Endodermal cell (in vitro differentiated cells): ENCODE measurements around the gene STRA6. TPM values are rescaled to one million over a fixed set of nuclear protein-coding genes. Genes with fewer than 3 reads are reported as not detected.

Experiments used
- DNase-seq: peaks from one replicate; pipeline ENCODE4 v3.0.0-alpha.2; 2017
- H3K27ac ChIP-seq: 2 replicates; pipeline ENCODE4 v1.5.1; 2013; ENCODE audit warnings: mild to moderate bottlenecking, low read depth, low read length, moderate library complexity
- H3K27me3 ChIP-seq: 2 replicates; pipeline ENCODE4 v1.6.1; 2013; ENCODE audit warnings: mild to moderate bottlenecking, low read length, moderate library complexity; ENCODE audit not compliant: insufficient read depth, control insufficient read depth, poor library complexity, severe bottlenecking
- H3K36me3 ChIP-seq: 2 replicates; pipeline ENCODE4 v1.7.0; 2013; ENCODE audit warnings: mild to moderate bottlenecking, low read length, moderate library complexity; ENCODE audit not compliant: control insufficient read depth, insufficient read depth
- H3K4me1 ChIP-seq: one replicate; pipeline ENCODE4 v1.7.0; 2013; ENCODE audit warnings: low read length; ENCODE audit not compliant: control insufficient read depth, insufficient read depth
- H3K4me3 ChIP-seq: 2 replicates; pipeline ENCODE4 v1.5.1; 2013; ENCODE audit warnings: mild to moderate bottlenecking, low read length, moderate library complexity
- H3K9ac ChIP-seq: 2 replicates; pipeline ENCODE4 v1.6.1; 2013; ENCODE audit warnings: mild to moderate bottlenecking, low read length, moderate library complexity; ENCODE audit not compliant: poor library complexity, severe bottlenecking; ENCODE audit errors: extremely low read depth
- H3K9me3 ChIP-seq: 2 replicates; pipeline ENCODE4 v1.6.1; 2013; ENCODE audit warnings: mild to moderate bottlenecking, low read length, moderate library complexity; ENCODE audit not compliant: control insufficient read depth
- H3K27ac Mint-ChIP-seq: 2 replicates; pipeline ENCODE4 v1.8.0; 2020; ENCODE audit warnings: mixed read lengths
- H3K27me3 Mint-ChIP-seq: 2 replicates; pipeline ENCODE4 v1.8.0; 2021; ENCODE audit warnings: mild to moderate bottlenecking, mixed read lengths; ENCODE audit not compliant: insufficient read depth
- H3K36me3 Mint-ChIP-seq: 2 replicates; pipeline ENCODE4 v1.8.0; 2020; ENCODE audit warnings: low read depth, mixed read lengths
- H3K4me1 Mint-ChIP-seq: 2 replicates; pipeline ENCODE4 v1.8.0; 2020; ENCODE audit warnings: mixed read lengths
- H3K4me3 Mint-ChIP-seq: 2 replicates; pipeline ENCODE4 v1.8.0; 2020; ENCODE audit warnings: mild to moderate bottlenecking, moderate library complexity, mixed read lengths
- H3K9me3 Mint-ChIP-seq: 2 replicates; pipeline ENCODE4 v1.8.0; 2020; ENCODE audit warnings: mild to moderate bottlenecking, mixed read lengths
- CTCF ChIP-seq: fragments of 200-600 bp; sonication (generic); conservative IDR thresholded peaks from 2 replicates; pipeline ENCODE4 v1.5.0; 2021; ENCODE audit warnings: antibody characterized with exemption, mild to moderate bottlenecking
- WGBS, 2 experiments: methylation state at CpG; one replicate each; pipeline versions ENCODE4 v1.1.5 to v1.1.7; 2013; ENCODE audit warnings: missing lambda C conversion rate in 2 of 2, mixed read lengths in 1 of 2; ENCODE audit not compliant: insufficient coverage in 1 of 2, insufficient read length in 1 of 2; 5-methylcytosine and 5-hydroxymethylcytosine counted together
- total RNA-seq, 2 donors: library from RNA; stranded (reverse); fragmentation: NEBNext Ultra II Directional in 1 of 2; extraction: Animal tissue kit (Norgen Biotek cat#: 25700) in 1 of 2; gene quantifications; 2 replicates in 1 of 2; 3 replicates in 1 of 2; pipeline ENCODE4 v1.2.1, GENCODE V29; 2021

Gene STRA6
- total RNA-seq, 2 donors from 2014 or later, result 18.2 to 26.2 TPM

- Histone ChIP-seq H3K4me3 (no peak overlapping the region), H3K27me3 (no peaks in the 10 kb centered on the region), H3K4me1 (peaks cover 6% of the 10 kb centered on the region), H3K9ac (no peak overlapping the region), H3K9me3 (no peaks in the 10 kb centered on the region), H3K27ac (no peak overlapping the region), H3K36me3 (no peaks in the 10 kb centered on the region)
- no peaks in the 10 kb centered on the region for H3K9me3 Mint-ChIP-seq
- TF ChIP-seq CTCF, result no peak
- peaks cover 12% of the 10 kb centered on the region for H3K4me1 Mint-ChIP-seq
- DNase-seq, result no peak
- no peak overlapping the region for H3K4me3 Mint-ChIP-seq
- WGBS, 2 experiments, result 83% methylated on average over 3 to 6 of the region's 6 CpGs
- no peaks in the 10 kb centered on the region for H3K36me3 Mint-ChIP-seq
- H3K27ac Mint-ChIP-seq, result peak overlapping the region; percentile 16
- H3K27me3 Mint-ChIP-seq, result peaks cover 13% of the 10 kb centered on the region
Observed at GRCh38 chr15:74233373-74233772, 30.8 kb upstream of the STRA6 start.

GRCh38 chr15:74231475-74231874, 28.9 kb upstream of the STRA6 start:
- Histone ChIP-seq H3K27ac (no peak overlapping the region), H3K27me3 (no peaks in the 10 kb centered on the region), H3K4me1 (peaks cover 7% of the 10 kb centered on the region), H3K36me3 (no peaks in the 10 kb centered on the region), H3K9me3 (no peaks in the 10 kb centered on the region), H3K4me3 (no peak overlapping the region), H3K9ac (no peak overlapping the region)
- DNase-seq, result no peak
- H3K4me3 Mint-ChIP-seq, result no peak overlapping the region
- no peaks in the 10 kb centered on the region for H3K36me3 Mint-ChIP-seq
- no peak overlapping the region for H3K27ac Mint-ChIP-seq
- no peak for TF ChIP-seq CTCF
- H3K9me3 Mint-ChIP-seq, result no peaks in the 10 kb centered on the region
- H3K27me3 Mint-ChIP-seq, result peaks cover 19% of the 10 kb centered on the region
- H3K4me1 Mint-ChIP-seq, result peaks cover 19% of the 10 kb centered on the region
- WGBS, 2 experiments, result 93 to 94% methylated on average over 9 to 10 of the region's 10 CpGs

GRCh38 chr15:74229686-74230085, 27.1 kb upstream of the STRA6 start:
- Histone ChIP-seq H3K27me3 (no peaks in the 10 kb centered on the region), H3K27ac (no peak overlapping the region), H3K9me3 (no peaks in the 10 kb centered on the region), H3K4me1 (peaks cover 7% of the 10 kb centered on the region), H3K9ac (no peak overlapping the region), H3K4me3 (no peak overlapping the region), H3K36me3 (no peaks in the 10 kb centered on the region)
- Mint-ChIP-seq H3K36me3 (no peaks in the 10 kb centered on the region), H3K27ac (no peak overlapping the region), H3K4me3 (no peak overlapping the region), H3K27me3 (peaks cover 30% of the 10 kb centered on the region), H3K4me1 (peaks cover 21% of the 10 kb centered on the region), H3K9me3 (no peaks in the 10 kb centered on the region)
- no peak for DNase-seq
- WGBS, 2 experiments, result 89 to 100% methylated on average over 3 of the region's 3 CpGs
- no peak for TF ChIP-seq CTCF
